ENCODE data around the gene AP3M1.
"Not testable (repeated sequence)": the region's sequence is repeated elsewhere in the genome, so short reads cannot be mapped to it uniquely, and the experiment has no call there.

Gene AP3M1

GRCh38 chr10:74190494-74190893 is 39.9 kb upstream of the AP3M1 start:
- Histone ChIP-seq H3K4me1 (ENCODE audit: control insufficient read depth, insufficient read depth, low read depth, low read length) (peaks cover 4% of the 10 kb centered on the region), H3K4ac (ENCODE audit: low read depth in 1 of 2, low read length in 2 of 2) (no peak overlapping the region), H3K79me1 (replicated peaks; ENCODE audit: low read length, poor library complexity, severe bottlenecking) (peaks cover 7% of the 10 kb centered on the region), H3K4me2 (ENCODE audit: low read length, poor library complexity, severe bottlenecking) (peak overlapping the region; percentile 36), H3K9ac (ENCODE audit: low read length) (peak overlapping the region; percentile 88), H2BK12ac (ENCODE audit: low read length in 2 of 2) (no peak overlapping the region), H3K9me3 (ENCODE audit: control insufficient read depth, low read length) (no peaks in the 10 kb centered on the region), H3K23ac (ENCODE audit: low read length in 2 of 2) (no peak overlapping the region), H2BK5ac (ENCODE audit: low read depth, low read length, poor library complexity, severe bottlenecking) (no peak overlapping the region), H2AK5ac (ENCODE audit: low read length, severe bottlenecking) (no peak overlapping the region), H4K8ac (ENCODE audit: low read length) (peak overlapping the region; percentile 80), H2BK15ac (ENCODE audit: low read depth, poor library complexity, severe bottlenecking) (no peak overlapping the region), H3K14ac (ENCODE audit: low read length in 2 of 2) (no peak overlapping the region), H3K36me3 (ENCODE audit: control insufficient read depth in 1 of 2, insufficient read depth in 2 of 2, low read depth in 1 of 2, low read length in 2 of 2) (no peaks in the 10 kb centered on the region), H4K91ac (ENCODE audit: low read length) (no peak overlapping the region), H3K4me3 (ENCODE audit: insufficient read depth in 1 of 2, low read depth in 1 of 2, low read length in 2 of 2) (peak overlapping the region in 1 of 2 experiments; percentile 74), H2AFZ (ENCODE audit: low read depth, low read length) (no peak overlapping the region), H3K27ac (ENCODE audit: low read length, poor library complexity, severe bottlenecking) (peak overlapping the region; percentile 83), H3K27me3 (ENCODE audit: control insufficient read depth in 1 of 2, insufficient read depth in 1 of 2, low read length in 2 of 2) (no peaks in the 10 kb centered on the region), H2BK120ac (ENCODE audit: low read depth, low read length) (peak overlapping the region; percentile 1), H3K18ac (ENCODE audit: low read depth in 1 of 2, low read length in 2 of 2) (peak overlapping the region in 1 of 2 experiments; percentile 45)
- peak; percentile 44 for DNase-seq

- Histone ChIP-seq H3K27ac (ENCODE audit: low read length, poor library complexity, severe bottlenecking) (peak overlapping the region; percentile 83), H3K4me3 (ENCODE audit: insufficient read depth in 1 of 2, low read depth in 1 of 2, low read length in 2 of 2) (peak overlapping the region in 1 of 2 experiments; percentile 74), H3K23ac (ENCODE audit: low read length in 2 of 2) (no peak overlapping the region), H3K18ac (ENCODE audit: low read depth in 1 of 2, low read length in 2 of 2) (peak overlapping the region in 1 of 2 experiments; percentile 45), H4K91ac (ENCODE audit: low read length) (no peak overlapping the region), H3K4ac (ENCODE audit: low read depth in 1 of 2, low read length in 2 of 2) (no peak overlapping the region), H3K36me3 (ENCODE audit: control insufficient read depth in 1 of 2, insufficient read depth in 2 of 2, low read depth in 1 of 2, low read length in 2 of 2) (no peaks in the 10 kb centered on the region), H2BK15ac (ENCODE audit: low read depth, poor library complexity, severe bottlenecking) (no peak overlapping the region), H2AK5ac (ENCODE audit: low read length, severe bottlenecking) (no peak overlapping the region), H3K14ac (ENCODE audit: low read length in 2 of 2) (no peak overlapping the region), H2BK120ac (ENCODE audit: low read depth, low read length) (no peak overlapping the region), H3K79me1 (replicated peaks; ENCODE audit: low read length, poor library complexity, severe bottlenecking) (peaks cover 7% of the 10 kb centered on the region), H3K4me2 (ENCODE audit: low read length, poor library complexity, severe bottlenecking) (peak overlapping the region; percentile 36), H2BK12ac (ENCODE audit: low read length in 2 of 2) (no peak overlapping the region), H2BK5ac (ENCODE audit: low read depth, low read length, poor library complexity, severe bottlenecking) (no peak overlapping the region), H3K4me1 (ENCODE audit: control insufficient read depth, insufficient read depth, low read depth, low read length) (peaks cover 4% of the 10 kb centered on the region), H2AFZ (ENCODE audit: low read depth, low read length) (no peak overlapping the region), H3K9ac (ENCODE audit: low read length) (peak overlapping the region; percentile 88), H3K27me3 (ENCODE audit: control insufficient read depth in 1 of 2, insufficient read depth in 1 of 2, low read length in 2 of 2) (no peaks in the 10 kb centered on the region), H3K9me3 (ENCODE audit: control insufficient read depth, low read length) (no peaks in the 10 kb centered on the region), H4K8ac (ENCODE audit: low read length) (no peak overlapping the region)
- peak; percentile 90 for DNase-seq
- 9% methylated on average over 3 of the region's 3 CpGs for WGBS
Observed at GRCh38 chr10:74189999-74190421, 39.4 kb upstream of the AP3M1 start.

DNA sequence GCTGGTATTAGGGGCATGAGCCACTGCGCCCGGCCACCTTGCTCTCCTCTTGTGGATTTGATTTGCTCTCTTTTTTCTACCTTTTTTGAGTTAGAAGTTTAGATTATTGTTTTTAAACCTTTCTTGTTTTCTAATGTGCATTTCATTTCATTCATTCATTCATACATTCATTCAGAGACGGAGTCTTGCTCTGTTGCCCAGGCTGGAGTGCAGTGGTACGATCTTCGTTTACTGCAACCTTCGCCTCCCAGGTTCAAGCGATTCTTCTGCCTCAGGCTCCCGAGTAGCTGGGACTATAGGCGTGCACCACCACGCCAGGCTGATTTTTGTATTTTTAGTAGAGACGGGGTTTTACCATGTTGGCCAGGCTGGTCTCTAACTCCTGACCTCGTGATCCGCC is 38.0 kb upstream of the AP3M1 start:
- WGBS = 99% methylated on average over 9 of the region's 13 CpGs
- H3K18ac ChIP-seq (ENCODE audit: low read depth in 1 of 2, low read length in 2 of 2); H3K36me3 ChIP-seq (ENCODE audit: control insufficient read depth in 1 of 2, insufficient read depth in 2 of 2, low read depth in 1 of 2, low read length in 2 of 2); H4K8ac ChIP-seq (ENCODE audit: low read length); H2BK12ac ChIP-seq (ENCODE audit: low read length in 2 of 2); H2AFZ ChIP-seq (ENCODE audit: low read depth, low read length); H3K9me3 ChIP-seq (ENCODE audit: control insufficient read depth, low read length); H4K91ac ChIP-seq (ENCODE audit: low read length); H2BK5ac ChIP-seq (ENCODE audit: low read depth, low read length, poor library complexity, severe bottlenecking); H2BK15ac ChIP-seq (ENCODE audit: low read depth, poor library complexity, severe bottlenecking); H3K4me2 ChIP-seq (ENCODE audit: low read length, poor library complexity, severe bottlenecking); H3K14ac ChIP-seq (ENCODE audit: low read length in 2 of 2); H3K4me1 ChIP-seq (ENCODE audit: control insufficient read depth, insufficient read depth, low read depth, low read length); H3K4me3 ChIP-seq (ENCODE audit: insufficient read depth in 1 of 2, low read depth in 1 of 2, low read length in 2 of 2); H3K27me3 ChIP-seq (ENCODE audit: control insufficient read depth in 1 of 2, insufficient read depth in 1 of 2, low read length in 2 of 2); H3K4ac ChIP-seq (ENCODE audit: low read depth in 1 of 2, low read length in 2 of 2); H3K23ac ChIP-seq (ENCODE audit: low read length in 2 of 2); H3K9ac ChIP-seq (ENCODE audit: low read length); DNase-seq; H3K27ac ChIP-seq (ENCODE audit: low read length, poor library complexity, severe bottlenecking); H2AK5ac ChIP-seq (ENCODE audit: low read length, severe bottlenecking); H3K79me1 ChIP-seq (replicated peaks; ENCODE audit: low read length, poor library complexity, severe bottlenecking): not testable (repeated sequence)
- peak overlapping the region; percentile 49 for H2BK120ac ChIP-seq (ENCODE audit: low read depth, low read length)

GRCh38 chr10:74187237-74187636 is 36.6 kb upstream of the AP3M1 start:
- Histone ChIP-seq H3K9ac (ENCODE audit: low read length) (peak overlapping the region; percentile 17), H4K91ac (ENCODE audit: low read length) (no peak overlapping the region), H2BK120ac (ENCODE audit: low read depth, low read length) (no peak overlapping the region), H3K4me1 (ENCODE audit: control insufficient read depth, insufficient read depth, low read depth, low read length) (peaks cover 4% of the 10 kb centered on the region), H3K27ac (ENCODE audit: low read length, poor library complexity, severe bottlenecking) (no peak overlapping the region), H3K4me3 (ENCODE audit: insufficient read depth in 1 of 2, low read depth in 1 of 2, low read length in 2 of 2) (no peak overlapping the region), H3K9me3 (ENCODE audit: control insufficient read depth, low read length) (no peaks in the 10 kb centered on the region), H3K18ac (ENCODE audit: low read depth in 1 of 2, low read length in 2 of 2) (no peak overlapping the region), H3K36me3 (ENCODE audit: control insufficient read depth in 1 of 2, insufficient read depth in 2 of 2, low read depth in 1 of 2, low read length in 2 of 2) (no peaks in the 10 kb centered on the region), H2AK5ac (ENCODE audit: low read length, severe bottlenecking) (no peak overlapping the region), H3K4ac (ENCODE audit: low read depth in 1 of 2, low read length in 2 of 2) (no peak overlapping the region), H2BK5ac (ENCODE audit: low read depth, low read length, poor library complexity, severe bottlenecking) (no peak overlapping the region), H3K27me3 (ENCODE audit: control insufficient read depth in 1 of 2, insufficient read depth in 1 of 2, low read length in 2 of 2) (no peaks in the 10 kb centered on the region), H2AFZ (ENCODE audit: low read depth, low read length) (no peak overlapping the region), H3K79me1 (replicated peaks; ENCODE audit: low read length, poor library complexity, severe bottlenecking) (peaks cover 5% of the 10 kb centered on the region), H2BK15ac (ENCODE audit: low read depth, poor library complexity, severe bottlenecking) (no peak overlapping the region), H2BK12ac (ENCODE audit: low read length in 2 of 2) (no peak overlapping the region), H3K14ac (ENCODE audit: low read length in 2 of 2) (no peak overlapping the region), H3K23ac (ENCODE audit: low read length in 2 of 2) (no peak overlapping the region), H3K4me2 (ENCODE audit: low read length, poor library complexity, severe bottlenecking) (no peak overlapping the region), H4K8ac (ENCODE audit: low read length) (no peak overlapping the region)
- WGBS = no CpG with 5 or more reads among the region's 1 CpG
- DNase-seq = peak; percentile 18

All from mesenchymal stem cell (in vitro differentiated cells and primary cell).